ENCODE measurements around the gene PRR5. TPM values are rescaled to one million over a fixed set of nuclear protein-coding genes. Genes with fewer than 3 reads are reported as not detected.

PRR5 gene
- polyA plus RNA-seq, 1 of the 3 experiments (the other 2 are of a cell fraction), result 1.3 TPM

GRCh38 chr22:44775862-44776261 lies 73.9 kb downstream of the PRR5 start (continued):
- TF ChIP-seq PBX3 (IDR thresholded peaks at IDR 0.05), result no peak
- TF ChIP-seq USF1 (IDR thresholded peaks at IDR 0.05; ENCODE audit: borderline replicate concordance, low read depth), result no peak
- TF ChIP-seq GABPA (IDR thresholded peaks at IDR 0.05; ENCODE audit: low read depth), result no peak

GRCh38 chr22:44776605-44777363 lies 74.8 kb downstream of the PRR5 start:
- H3K9me2 ChIP-seq, result no peaks in the 10 kb centered on the region
- no peaks in the 10 kb centered on the region for H3F3A ChIP-seq (replicated peaks; ENCODE audit: insufficient read depth)
- no peak overlapping the region for H2AFZ ChIP-seq (ENCODE audit: low read depth)
- no peaks in the 10 kb centered on the region for H3K9me3 ChIP-seq
- H3K27ac ChIP-seq (ENCODE audit: low read depth in 2 of 2, low read length in 1 of 2), result no peak overlapping the region
- no peaks in the 10 kb centered on the region for H4K20me1 ChIP-seq (ENCODE audit: insufficient read depth)
- H3K79me2 ChIP-seq (ENCODE audit: insufficient read depth), result no peaks in the 10 kb centered on the region
- no peak for TF ChIP-seq FOSL2 (IDR thresholded peaks at IDR 0.05; ENCODE audit: borderline replicate concordance, low read depth)
- no peak for TF ChIP-seq SMC3 (IDR thresholded peaks at IDR 0.05; ENCODE audit: low read depth, low read length)
- no peak for TF ChIP-seq JUND (IDR thresholded peaks at IDR 0.05)
- no peak for TF ChIP-seq YY1 (IDR thresholded peaks at IDR 0.05; ENCODE audit: low read depth)
- TF ChIP-seq, protein P1, sequence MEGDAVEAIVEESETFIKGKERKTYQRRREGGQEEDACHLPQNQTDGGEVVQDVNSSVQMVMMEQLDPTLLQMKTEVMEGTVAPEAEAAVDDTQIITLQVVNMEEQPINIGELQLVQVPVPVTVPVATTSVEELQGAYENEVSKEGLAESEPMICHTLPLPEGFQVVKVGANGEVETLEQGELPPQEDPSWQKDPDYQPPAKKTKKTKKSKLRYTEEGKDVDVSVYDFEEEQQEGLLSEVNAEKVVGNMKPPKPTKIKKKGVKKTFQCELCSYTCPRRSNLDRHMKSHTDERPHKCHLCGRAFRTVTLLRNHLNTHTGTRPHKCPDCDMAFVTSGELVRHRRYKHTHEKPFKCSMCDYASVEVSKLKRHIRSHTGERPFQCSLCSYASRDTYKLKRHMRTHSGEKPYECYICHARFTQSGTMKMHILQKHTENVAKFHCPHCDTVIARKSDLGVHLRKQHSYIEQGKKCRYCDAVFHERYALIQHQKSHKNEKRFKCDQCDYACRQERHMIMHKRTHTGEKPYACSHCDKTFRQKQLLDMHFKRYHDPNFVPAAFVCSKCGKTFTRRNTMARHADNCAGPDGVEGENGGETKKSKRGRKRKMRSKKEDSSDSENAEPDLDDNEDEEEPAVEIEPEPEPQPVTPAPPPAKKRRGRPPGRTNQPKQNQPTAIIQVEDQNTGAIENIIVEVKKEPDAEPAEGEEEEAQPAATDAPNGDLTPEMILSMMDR (IDR thresholded peaks at IDR 0.05), result no peak
- TF ChIP-seq NRF1 (IDR thresholded peaks at IDR 0.05; ENCODE audit: low read depth, low read length), result no peak
- no peak for TF ChIP-seq NFIC (IDR thresholded peaks at IDR 0.05; ENCODE audit: borderline replicate concordance)
- TF ChIP-seq, protein P2, sequence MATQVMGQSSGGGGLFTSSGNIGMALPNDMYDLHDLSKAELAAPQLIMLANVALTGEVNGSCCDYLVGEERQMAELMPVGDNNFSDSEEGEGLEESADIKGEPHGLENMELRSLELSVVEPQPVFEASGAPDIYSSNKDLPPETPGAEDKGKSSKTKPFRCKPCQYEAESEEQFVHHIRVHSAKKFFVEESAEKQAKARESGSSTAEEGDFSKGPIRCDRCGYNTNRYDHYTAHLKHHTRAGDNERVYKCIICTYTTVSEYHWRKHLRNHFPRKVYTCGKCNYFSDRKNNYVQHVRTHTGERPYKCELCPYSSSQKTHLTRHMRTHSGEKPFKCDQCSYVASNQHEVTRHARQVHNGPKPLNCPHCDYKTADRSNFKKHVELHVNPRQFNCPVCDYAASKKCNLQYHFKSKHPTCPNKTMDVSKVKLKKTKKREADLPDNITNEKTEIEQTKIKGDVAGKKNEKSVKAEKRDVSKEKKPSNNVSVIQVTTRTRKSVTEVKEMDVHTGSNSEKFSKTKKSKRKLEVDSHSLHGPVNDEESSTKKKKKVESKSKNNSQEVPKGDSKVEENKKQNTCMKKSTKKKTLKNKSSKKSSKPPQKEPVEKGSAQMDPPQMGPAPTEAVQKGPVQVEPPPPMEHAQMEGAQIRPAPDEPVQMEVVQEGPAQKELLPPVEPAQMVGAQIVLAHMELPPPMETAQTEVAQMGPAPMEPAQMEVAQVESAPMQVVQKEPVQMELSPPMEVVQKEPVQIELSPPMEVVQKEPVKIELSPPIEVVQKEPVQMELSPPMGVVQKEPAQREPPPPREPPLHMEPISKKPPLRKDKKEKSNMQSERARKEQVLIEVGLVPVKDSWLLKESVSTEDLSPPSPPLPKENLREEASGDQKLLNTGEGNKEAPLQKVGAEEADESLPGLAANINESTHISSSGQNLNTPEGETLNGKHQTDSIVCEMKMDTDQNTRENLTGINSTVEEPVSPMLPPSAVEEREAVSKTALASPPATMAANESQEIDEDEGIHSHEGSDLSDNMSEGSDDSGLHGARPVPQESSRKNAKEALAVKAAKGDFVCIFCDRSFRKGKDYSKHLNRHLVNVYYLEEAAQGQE (IDR thresholded peaks at IDR 0.05; ENCODE audit: low read depth, low read length), result no peak
- TF ChIP-seq ELF1 (IDR thresholded peaks at IDR 0.05), result no peak
- TF ChIP-seq, protein P3, sequence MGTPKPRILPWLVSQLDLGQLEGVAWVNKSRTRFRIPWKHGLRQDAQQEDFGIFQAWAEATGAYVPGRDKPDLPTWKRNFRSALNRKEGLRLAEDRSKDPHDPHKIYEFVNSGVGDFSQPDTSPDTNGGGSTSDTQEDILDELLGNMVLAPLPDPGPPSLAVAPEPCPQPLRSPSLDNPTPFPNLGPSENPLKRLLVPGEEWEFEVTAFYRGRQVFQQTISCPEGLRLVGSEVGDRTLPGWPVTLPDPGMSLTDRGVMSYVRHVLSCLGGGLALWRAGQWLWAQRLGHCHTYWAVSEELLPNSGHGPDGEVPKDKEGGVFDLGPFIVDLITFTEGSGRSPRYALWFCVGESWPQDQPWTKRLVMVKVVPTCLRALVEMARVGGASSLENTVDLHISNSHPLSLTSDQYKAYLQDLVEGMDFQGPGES (IDR thresholded peaks at IDR 0.05; ENCODE audit: low read depth, low read length), result no peak
- no peak for TF ChIP-seq MXI1 (IDR thresholded peaks at IDR 0.05; ENCODE audit: low read depth, low read length)
- no peak for TF ChIP-seq RFX5 (IDR thresholded peaks at IDR 0.05; ENCODE audit: low read length)
- TF ChIP-seq RXRA (IDR thresholded peaks at IDR 0.05; ENCODE audit: borderline replicate concordance, low read depth), result no peak
- H3K4me2 ChIP-seq, result no peak overlapping the region
- no peaks in the 10 kb centered on the region for H3K27me3 ChIP-seq (ENCODE audit: insufficient read depth)
- no peaks in the 10 kb centered on the region for H3K4me1 ChIP-seq (ENCODE audit: control insufficient read depth in 1 of 2, insufficient read depth in 2 of 2, low read depth in 1 of 2, low read length in 1 of 2)
- ChIA-PET POLR2A (no interaction called here), CTCF (interaction anchor here (1.0 to 1.2 kb wide), 2 partner anchors 19 to 44 kb away, joined by 3 read pairs; no protein-coding TSS in a partner anchor)
- DNase-seq, result no peak
- H3K9ac ChIP-seq, result no peak overlapping the region
- H3K4me3 ChIP-seq (ENCODE audit: low read depth in 2 of 2, low read length in 1 of 2), result no peak overlapping the region
- no peaks in the 10 kb centered on the region for H3K36me3 ChIP-seq (replicated peaks in 1 of 2; ENCODE audit: control insufficient read depth in 1 of 2, insufficient read depth in 2 of 2, low read length in 1 of 2)
- 68% methylated on average over 16 of the region's 16 CpGs for WGBS (ENCODE audit: low lambda C conversion rate)
